GM18861 (cell line): ENCODE data around the gene KLHL24.
"Not testable (repeated sequence)": the region's sequence is repeated elsewhere in the genome, so short reads cannot be mapped to it uniquely, and the experiment has no call there.

Experiments
- ATAC-seq: cut with Tn5 transposase; IDR thresholded peaks from one replicate; pipeline ENCODE4 v1.9.1; 2021; ENCODE audit not compliant: unreplicated experiment

KLHL24 gene

DNA sequence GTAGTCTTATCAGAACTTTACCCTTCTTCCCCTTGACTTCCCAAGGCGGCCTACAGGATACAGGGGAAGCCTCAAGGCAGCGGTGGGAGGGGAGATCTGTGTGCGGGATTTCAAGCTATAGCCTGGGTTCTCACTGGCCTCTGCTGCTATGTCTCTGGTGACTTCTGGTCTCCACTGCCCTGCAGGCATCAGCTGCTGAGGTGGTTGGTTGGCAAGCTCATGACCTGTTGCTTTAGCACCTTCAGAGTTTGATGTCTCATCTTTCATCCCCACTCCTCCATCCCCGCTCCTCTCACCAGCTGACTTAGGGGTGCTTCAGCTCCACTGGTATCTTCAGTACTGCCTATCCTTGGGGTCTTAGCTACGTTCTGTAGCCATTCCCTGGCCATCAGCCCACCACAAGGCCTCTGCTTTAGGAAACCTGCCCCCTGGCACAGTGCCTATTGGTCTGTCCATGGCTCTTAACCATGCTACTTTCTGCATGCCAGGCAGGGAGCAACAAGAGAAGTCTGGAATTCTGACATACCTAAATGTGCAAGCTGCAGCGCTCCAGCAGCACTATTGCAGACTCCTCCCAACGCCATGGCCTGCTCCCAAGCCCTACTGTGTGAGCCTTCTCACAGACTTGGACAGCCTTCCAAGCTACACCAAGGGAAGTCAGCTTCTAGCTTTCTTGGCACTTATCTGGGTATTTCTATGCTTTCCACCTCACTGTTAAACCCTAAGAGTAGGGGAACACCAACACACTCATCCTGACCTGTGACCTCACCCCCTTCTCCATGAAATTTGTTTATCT, 60.3 kb downstream of the KLHL24 start:
- ATAC-seq = no peak

DNA sequence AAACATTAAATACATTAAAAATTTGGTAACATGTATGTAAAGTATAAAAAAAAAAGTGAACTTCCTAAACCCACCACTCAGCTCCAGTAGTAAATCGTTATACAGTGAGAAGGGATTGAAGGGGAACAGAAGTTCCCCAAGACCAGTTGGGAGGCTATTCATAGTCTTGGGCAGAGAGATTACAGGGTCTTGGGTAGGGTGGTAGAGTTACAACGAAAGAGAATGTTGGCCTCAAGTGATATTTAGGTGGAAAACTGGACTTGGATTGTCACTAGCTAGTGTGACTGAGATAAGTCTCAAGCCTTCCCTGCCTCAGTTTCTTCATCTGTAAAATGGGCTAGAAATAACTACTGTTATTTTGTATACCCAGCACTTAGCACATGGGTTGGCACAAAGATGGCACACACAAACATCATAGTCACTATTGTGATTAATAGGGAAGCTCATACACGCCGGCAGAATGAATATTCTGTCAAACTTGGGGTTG, 61.7 kb downstream of the KLHL24 start:
- no peak for ATAC-seq

DNA sequence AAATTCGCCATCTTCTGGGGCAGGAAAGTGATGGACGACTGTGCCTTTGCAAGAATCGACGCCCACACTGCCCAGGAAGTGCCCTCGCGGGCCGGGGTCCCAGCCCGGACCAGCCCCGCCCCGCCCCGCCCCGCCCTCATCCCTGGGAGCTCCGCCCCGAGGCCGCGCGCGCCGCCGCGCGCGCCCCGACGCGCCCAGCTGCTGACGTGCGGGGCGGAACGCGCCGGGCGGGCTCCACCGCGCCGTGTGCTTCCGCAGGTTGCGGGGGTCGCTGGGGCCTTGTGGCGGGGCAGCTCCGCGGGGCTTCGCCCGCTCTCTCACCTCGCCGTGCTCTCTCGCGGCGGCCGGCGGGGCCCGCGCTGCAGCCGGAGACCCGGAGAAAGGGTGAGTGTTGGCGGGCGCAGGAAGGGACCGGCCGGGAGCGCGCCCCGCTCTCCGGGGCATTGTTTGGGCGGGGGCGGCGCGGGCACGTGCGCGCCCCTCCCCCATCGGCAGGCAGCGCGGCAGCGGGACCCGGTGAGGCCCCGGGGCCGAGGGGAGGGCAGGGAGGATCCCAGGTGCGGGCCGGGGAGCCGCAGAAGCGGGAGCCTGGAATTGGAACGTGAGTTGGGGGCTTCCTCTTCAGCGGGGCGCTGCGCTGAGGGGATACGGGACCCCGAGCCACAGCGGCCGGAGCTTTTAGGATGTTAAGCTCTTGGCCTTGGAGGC, 62.3 kb downstream of the KLHL24 start, which contains the start of gene YEATS2:
YEATS2 (plus strand) TSS at position 188 of the 708 bp plus-strand sequence. CDS start 17,366 bp downstream, outside the sequence.
- ATAC-seq = peak; percentile 55

DNA sequence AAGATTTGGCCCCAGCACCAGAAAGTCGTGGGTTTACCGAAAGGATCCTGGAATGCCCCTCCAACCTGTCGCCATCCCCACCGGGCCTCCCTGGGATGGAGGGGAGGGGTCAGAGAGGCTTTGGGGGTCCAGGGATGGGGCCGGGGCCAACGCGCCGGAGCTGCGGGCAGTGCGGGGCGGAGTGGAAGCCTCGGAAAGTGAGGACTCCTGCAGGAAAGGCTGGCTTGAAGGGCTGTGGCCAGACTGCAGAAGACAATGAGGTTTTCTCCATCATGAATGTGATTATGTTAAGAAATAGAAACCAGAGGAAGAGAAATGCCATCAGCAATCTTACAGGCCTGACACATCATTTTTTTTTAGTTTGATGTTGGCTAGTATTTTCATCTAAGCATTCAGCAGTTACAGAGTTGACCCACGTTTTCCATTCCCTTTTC, 62.9 kb downstream of the KLHL24 start:
- peak; percentile 11 for ATAC-seq

DNA sequence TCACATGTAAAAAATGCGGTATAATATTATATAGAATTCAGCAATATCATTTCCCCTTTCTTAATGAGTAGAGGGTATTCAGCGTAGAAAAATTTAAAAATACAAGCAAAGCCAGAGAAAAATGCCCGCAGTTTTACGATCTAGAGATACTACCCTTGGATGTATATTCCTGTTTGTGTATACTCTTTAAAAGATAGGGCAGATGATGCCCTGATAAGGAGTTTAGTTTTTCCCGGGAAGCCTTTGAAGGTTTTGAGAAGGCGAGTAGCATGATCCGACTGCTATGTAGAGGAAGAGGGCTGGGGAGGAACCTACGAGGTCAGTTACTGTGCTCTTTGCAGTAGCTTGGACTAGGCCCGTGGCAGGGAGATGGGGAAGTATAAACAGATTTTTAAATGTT, 63.3 kb downstream of the KLHL24 start:
- ATAC-seq = no peak

DNA sequence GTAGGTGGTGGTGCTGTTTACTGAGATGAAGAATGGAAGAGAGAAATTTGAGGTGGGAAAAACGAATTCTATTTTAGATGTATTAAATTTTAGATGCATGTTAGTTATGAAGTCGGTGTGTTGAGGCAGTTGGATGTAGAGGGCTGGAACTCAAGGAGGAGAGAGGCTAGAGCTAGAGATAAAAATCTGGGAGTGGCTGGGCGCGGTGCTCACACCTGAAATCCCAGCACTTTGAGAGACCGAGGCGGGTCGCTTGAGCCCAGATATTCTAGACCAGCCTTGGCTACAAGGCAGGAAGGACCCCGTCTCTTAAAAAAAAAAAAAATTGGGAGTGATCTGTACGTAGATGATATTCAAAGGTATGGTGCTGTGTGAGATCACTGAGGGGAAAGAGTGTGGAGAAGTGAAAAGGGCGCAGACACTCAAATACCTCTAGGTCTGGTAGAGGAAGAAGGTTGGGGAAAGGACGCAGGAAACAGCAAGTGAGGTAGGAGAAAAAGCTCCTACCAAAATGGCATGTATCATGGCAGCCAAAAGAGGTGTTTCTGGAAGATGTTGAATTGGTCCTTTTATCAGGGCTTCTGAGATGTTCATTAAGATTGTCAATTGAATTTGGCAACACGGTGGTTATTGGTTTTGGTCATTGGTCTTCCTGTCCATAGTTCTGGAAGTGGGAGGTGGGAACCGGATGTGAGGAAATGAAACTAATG, 64.0 kb downstream of the KLHL24 start:
- ATAC-seq = no peak

DNA sequence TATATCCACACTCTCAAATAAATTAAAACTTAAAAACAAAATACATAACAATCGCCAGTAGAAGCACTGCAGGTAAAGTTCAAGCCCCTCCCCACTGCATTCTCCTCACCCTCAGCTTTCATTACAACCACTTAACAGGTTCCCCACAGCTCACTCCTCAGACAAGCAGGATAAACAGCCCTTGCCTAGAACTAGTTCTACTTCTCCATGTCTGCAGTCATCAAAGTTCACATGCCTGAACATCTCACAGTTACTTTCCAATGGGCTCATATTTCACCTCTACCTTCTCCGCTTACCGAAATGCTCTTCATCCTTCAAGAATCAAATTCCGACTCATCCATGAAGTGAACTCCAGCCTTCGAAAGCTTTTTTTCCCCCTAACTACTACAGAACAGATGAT, 66.3 kb downstream of the KLHL24 start:
- no peak for ATAC-seq

DNA sequence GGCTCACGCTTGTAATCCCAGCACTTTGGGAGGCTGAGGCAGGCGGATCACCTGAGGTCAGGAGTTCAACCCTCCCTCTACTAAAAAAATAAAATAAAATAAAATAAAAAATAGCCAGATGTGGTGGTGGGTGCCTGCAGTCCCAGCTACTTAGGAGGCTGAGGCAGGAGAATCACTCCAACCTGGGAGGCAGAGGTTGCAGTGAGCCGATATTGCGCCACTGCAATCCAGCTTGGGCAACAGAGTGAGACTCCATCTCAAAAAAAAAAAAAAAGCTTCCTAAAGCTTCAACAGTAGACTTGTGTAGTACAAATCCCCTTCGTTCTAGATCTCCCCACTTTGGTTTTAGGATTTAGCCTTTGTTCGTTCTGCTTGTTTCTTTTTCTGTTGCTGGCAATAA, 68.5 kb downstream of the KLHL24 start:
- ATAC-seq = not testable (repeated sequence)

DNA sequence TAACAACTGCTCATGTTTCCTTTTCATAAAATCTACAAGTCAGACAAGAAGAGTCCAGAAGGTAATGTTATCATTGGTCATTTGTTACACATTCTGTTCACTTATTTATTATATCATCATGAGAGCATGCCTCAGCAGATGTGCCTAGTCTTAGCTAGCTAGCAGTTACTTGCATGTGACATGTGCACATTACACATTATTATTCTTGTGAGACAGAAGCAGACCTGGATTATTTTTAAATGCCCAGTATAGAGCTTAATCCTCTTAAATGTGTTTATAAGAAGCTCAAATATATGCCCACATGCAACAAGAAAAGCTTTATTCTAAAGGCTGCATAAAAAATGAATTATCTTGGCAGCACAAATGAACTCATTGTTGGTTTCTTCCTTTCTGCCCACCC, 74.8 kb downstream of the KLHL24 start:
- no peak for ATAC-seq

DNA sequence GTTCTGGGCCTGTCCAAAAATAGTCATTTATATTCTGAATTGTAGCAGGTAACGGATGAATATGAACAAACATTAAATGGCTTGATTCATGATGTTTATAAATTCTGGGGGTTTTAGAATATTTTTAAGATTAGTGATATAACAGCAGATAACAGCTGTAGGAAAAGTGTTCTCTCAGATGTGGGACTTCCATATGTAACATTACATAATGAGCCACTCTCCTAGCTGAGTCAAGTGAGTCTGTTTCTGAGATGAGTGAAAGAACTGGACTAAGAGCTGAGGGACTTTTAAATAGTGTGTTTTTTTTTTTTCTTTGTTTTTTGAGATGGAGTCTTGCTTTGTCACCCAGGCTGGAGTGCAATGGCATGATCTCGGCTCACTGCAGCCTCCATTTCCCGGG, 76.1 kb downstream of the KLHL24 start:
- no peak for ATAC-seq

DNA sequence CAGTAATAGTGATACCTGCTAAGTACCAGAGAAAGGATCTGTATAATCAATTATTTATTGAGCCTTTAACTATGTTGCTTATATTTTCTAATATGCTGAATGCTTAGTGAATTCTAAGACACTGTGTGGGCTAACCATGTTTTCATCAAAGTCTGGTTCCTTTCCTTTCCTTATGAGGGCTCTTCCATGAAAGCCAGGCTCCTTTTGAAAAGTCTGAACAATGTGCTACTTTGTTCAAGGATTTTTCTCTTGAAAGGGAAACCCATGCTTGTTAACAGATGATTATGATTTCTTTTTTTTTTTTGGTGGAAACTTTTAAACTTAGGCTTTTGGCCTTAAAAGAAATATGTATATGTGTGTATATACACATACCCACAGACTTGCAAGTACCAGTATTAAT, 79.2 kb downstream of the KLHL24 start:
- ATAC-seq = no peak

DNA sequence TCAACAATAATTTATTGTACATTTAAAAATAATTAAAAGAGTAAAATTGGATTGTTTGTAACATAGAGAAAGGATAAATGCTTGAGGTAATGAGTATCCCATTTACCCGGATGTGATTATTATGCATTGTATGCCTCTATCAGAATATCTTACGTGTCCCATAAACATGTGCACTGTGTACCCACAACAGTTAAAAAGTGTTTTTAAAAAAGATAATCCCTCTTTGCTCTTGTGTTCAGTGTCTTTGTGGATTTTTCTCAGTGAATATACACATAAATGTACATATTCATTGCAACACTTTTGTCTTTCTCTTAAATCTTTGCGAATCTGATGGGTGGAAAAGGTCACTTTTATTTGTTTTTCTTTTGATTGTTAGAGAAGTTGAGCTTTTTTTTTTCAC, 82.6 kb downstream of the KLHL24 start:
- no peak for ATAC-seq

DNA sequence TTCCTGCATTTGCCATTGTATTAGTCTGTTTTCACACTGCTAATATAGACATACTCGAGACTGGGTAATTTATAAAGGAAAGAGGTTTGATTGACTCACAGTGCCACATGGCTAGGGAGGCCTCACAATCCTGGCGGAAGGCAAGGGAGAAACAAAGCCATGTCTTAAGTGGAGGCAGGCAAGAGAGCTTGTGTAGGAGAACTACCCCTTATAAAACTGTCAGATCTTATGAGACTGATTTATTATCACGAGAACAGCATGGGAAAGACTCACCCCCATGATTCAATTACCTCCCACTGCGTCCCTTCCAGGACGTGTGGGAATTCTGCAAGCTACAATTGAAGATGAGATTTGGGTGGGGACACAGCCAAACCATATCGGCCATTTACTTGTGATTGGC, 90.0 kb downstream of the KLHL24 start:
- no peak for ATAC-seq

DNA sequence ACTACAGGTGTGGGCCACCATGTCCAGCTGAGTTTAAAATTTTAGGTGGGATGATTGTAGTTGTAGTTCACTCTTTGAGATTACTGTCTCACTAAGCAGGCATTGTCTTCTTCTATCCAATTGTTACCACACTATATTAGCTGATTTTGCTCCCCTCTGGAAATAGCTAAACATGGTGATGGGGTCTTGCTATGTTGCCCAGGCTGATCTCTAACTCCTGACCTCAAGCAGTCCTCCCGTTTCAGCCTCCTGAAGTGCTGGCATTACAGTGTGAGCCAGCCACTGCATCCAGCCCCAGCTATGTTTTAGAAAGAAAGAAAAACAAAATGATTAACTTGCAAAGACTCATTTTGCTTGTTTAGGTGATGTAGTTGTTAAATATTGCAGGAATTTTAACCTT, 92.8 kb downstream of the KLHL24 start:
- no peak for ATAC-seq

DNA sequence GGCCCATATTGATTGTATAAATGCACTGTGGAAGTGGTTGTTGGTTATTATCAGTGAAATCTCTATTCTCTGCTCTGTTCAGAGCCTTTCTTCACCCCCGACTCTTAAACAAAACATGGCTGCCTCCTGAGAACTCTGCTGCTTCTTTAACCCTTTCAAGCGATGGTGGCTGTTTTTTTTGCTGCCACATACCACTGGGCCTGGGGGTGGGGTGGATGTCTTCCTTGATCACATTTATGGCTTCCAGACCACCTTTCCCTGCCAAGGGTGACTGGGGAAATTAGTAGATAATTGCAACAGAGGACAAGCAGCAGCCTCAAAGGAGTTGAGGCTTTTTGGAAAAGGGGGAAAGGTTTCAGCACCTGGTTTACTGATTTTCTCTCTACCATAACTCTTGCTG, 94.9 kb downstream of the KLHL24 start:
- ATAC-seq = no peak

DNA sequence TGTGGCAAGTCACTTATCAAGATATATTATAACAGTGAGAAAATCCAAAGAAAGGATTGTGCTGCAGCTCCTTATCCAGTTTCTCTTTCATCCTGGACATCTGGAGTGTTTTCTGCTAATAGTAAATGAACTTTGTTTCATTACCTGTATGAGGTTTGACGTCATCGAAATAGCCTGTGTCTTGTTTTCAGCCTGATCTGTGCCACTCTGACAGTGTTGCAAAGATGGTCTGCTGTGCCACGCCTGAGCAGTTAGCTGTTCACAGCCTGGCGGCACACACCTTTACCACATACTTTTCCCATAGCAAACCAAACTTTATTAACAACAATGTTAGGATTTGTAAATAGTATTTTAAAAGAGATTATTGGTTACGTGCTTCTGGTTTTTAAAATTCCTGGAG, 96.2 kb downstream of the KLHL24 start:
- no peak for ATAC-seq

DNA sequence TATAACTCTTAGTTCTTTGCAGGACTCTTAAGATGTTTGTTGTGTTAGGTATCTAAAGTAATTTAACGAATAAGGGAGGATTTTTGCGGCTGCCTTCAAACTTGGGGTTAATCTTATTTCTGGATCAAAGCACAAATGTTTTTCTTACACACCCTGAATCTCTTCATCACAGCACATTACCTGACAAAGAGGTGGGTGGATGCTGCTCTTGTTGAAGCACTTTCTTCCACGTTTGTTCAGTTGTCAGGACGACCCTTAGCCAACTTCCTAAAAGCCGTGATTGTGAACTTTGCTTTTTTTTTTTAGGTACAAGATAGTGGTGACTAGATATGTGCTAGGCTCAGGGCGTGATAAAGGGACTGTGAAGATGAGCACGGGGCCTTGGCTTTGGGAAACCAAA, 98.1 kb downstream of the KLHL24 start:
- no peak for ATAC-seq
